ENCODE measurements around the gene CCDC59.
A peak's percentile ranks its signal among the peaks of the same experiment; 100 is the strongest.

CCDC59 gene

DNA sequence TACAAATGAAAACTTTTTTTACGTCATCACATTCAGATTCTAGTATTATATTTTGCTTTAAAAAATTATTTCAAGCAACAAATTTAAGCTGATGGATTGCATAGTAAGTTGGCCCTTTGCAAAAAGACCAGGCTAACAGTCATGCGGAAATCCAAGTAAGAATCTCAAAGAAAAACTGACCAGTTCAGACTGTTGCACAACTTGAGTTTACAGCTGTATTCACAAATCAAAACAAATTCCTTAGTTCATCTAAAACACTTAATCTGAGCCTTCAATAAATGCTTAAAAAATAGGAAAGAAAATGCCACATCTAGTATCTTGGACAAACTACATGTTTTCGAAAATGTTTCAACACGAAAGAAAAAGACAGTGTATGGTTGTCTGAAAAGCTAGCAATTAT, 847 bp downstream of the CCDC59 start:
- Mint-ChIP-seq H3K4me1 (peaks cover 15 to 22% of the 10 kb centered on the region in 2 donors), H3K27ac (peak overlapping the region; percentile 99), H3K36me3 (peaks cover 25 to 32% of the 10 kb centered on the region in 2 donors), H3K27me3 (no peaks in the 10 kb centered on the region), H3K9me3 (no peaks in the 10 kb centered on the region), H3K4me3 (peak overlapping the region; percentile 92 to 95)
- ATAC-seq (replicated peaks) (no peak), DNase-seq (no peak)

DNA sequence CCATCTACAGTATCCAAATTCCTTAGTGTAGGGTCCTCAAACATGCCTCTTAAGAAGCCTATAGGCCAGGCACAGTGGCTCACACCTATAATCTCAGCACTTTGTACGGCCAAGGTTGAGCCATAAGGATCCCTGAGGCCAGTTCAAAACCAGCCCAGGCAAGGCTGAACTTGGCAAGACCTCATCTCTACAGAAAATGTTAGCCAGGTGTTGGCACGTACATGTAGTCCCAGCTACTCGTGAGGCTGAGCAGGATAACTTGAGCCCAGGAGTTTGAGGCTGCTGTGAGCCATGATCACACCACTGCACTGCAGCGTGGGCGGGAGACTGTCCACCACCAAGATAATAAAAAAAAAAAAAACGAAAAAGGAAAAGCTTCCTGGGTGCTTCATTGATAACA, 6.8 kb downstream of the CCDC59 start:
- H3K4me3 Mint-ChIP-seq: no peak overlapping the region
- no peaks in the 10 kb centered on the region for H3K9me3 Mint-ChIP-seq
- H3K36me3 Mint-ChIP-seq: peaks cover 22 to 47% of the 10 kb centered on the region in 2 donors
- H3K4me1 Mint-ChIP-seq: peaks cover 5 to 12% of the 10 kb centered on the region in 2 donors
- no peak overlapping the region for H3K27ac Mint-ChIP-seq
- no peak for ATAC-seq (replicated peaks)
- no peaks in the 10 kb centered on the region for H3K27me3 Mint-ChIP-seq
- DNase-seq: no peak

DNA sequence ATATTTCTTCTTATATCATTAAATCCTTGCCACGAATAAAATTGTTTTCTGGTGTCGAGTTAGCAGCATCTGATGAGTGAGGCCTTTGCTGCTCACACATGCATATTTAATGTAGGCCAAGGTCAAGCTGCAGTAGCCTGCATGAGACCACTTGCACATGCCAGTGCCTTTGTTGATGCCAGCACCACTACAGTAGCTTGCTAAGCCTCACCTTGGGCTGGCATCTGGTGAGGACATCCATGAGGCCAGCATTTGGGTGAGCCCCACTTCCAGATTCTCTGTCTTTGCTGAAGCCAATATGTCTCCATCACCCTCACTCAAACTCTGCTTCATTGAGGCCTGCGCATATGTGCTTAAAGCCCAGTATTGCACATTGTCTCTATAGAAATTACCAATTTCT, 8.0 kb downstream of the CCDC59 start:
- Mint-ChIP-seq H3K9me3 (no peaks in the 10 kb centered on the region), H3K4me3 (no peak overlapping the region), H3K4me1 (peaks cover 0 to 2% of the 10 kb centered on the region in 2 donors), H3K27ac (no peak overlapping the region), H3K36me3 (peaks cover 20 to 41% of the 10 kb centered on the region in 2 donors), H3K27me3 (no peaks in the 10 kb centered on the region)
- DNase-seq (no peak), ATAC-seq (replicated peaks) (no peak)

DNA sequence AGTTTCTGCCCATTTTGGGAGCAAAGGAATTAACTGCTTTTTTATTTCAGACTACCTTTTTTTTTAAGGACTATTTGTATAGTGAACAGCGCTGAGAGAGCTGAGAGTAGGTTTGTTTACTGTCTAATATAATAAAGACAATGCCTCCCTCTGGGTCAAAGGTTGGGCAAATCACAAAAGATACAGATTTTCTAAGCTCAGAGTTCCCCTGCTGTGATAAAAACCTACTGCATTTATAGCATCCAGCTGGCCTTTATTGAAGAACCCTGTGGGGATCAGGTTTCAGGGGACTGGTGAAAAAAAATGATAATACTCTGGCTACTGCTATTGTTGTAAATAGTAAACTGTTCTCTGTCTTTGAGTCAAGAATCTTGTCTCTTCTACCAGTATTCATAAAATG, 28.7 kb downstream of the CCDC59 start:
- Mint-ChIP-seq H3K36me3 (no peaks in the 10 kb centered on the region), H3K27ac (no peak overlapping the region), H3K4me3 (no peak overlapping the region), H3K27me3 (peaks cover 0 to 2% of the 10 kb centered on the region in 2 donors), H3K9me3 (no peaks in the 10 kb centered on the region), H3K4me1 (no peaks in the 10 kb centered on the region)
- no peak for ATAC-seq (replicated peaks)
- DNase-seq: no peak

DNA sequence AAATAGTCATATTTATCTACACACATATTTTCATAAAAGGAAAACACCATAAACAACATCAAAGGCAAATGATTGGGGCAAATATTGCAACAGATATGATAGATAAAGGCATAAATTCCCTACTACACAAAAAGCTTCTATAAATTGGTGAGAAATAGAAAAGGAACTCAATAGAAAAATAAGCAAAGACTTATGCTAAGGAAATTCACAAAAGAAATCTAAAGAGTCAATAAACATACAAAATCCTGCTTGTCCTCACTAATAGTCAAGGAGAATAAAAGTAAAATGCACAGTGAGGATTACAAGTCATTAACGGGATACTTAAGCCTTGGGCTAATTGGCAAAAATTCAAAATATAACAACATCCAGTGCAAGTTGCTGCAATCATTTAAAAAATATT, 30.3 kb downstream of the CCDC59 start:
- no peak overlapping the region for H3K27ac Mint-ChIP-seq
- no peaks in the 10 kb centered on the region for H3K9me3 Mint-ChIP-seq
- no peaks in the 10 kb centered on the region for H3K27me3 Mint-ChIP-seq
- DNase-seq (no peak), ATAC-seq (replicated peaks) (no peak)
- H3K4me3 Mint-ChIP-seq: no peak overlapping the region
- no peaks in the 10 kb centered on the region for H3K36me3 Mint-ChIP-seq
- H3K4me1 Mint-ChIP-seq: no peaks in the 10 kb centered on the region

DNA sequence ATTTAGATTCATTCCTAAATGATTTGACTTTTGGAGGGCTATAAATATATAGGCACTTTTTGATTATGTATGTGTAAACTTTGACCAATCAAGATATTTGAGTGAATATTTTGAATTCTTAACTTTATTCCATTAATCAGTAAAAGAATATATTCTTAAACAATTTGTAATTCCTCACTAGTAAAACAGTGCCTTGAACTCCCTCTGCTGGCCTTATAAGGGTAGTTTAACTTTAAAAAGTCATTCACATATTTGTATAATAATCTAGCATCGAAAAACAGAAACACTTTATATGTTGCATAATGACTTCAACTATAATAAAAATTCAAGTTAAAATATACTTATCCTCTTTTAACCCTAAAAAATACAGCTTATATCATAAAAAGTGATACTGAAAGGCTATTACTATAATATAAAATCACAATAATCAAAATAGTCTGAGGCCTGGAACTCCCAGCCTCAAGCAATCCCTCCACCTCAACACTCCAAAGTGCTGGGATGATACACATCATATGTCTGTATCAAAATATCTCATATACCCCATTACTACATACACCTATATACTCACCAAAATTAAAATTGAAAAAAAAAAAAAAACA, 31.2 kb downstream of the CCDC59 start:
- no peak for DNase-seq
- Mint-ChIP-seq H3K27ac (no peak overlapping the region), H3K4me3 (no peak overlapping the region), H3K27me3 (no peaks in the 10 kb centered on the region), H3K9me3 (no peaks in the 10 kb centered on the region), H3K36me3 (no peaks in the 10 kb centered on the region), H3K4me1 (no peaks in the 10 kb centered on the region)
- ATAC-seq (replicated peaks): no peak

DNA sequence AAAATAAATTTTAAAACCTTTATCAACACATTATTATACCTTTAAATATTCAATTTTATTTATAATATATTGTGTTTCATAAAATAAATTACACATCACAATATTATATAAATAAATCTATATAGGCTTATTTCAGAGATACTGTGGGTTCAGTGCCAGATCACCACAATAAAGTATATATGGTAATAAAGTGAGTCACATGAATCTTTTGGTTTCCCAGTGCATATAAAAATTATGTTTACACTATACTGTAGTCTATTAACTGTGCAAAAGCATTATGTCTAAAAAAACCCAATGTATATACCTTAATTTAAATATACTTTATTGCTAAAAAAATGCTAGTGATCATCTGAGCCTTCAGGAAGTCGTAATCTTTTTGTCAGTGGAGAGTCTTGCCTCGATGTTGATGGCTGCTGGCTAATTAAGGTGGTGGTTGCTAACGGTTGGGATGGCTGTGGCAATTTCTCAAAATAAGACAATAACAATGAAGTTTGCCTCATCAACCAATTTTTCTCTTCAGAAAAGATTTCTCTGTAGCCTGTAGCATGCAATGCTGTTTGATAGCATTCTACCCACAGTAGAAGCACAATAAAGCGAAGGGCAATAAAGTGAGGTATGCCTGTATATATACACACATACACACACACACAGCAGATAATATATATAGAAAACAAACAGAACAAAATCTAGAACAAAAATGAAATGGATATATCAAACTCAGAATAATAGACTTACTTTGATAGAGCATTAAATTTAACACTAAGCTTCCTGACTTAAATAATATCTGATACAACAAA, 32.4 kb downstream of the CCDC59 start:
- H3K4me1 Mint-ChIP-seq: no peaks in the 10 kb centered on the region
- no peak overlapping the region for H3K4me3 Mint-ChIP-seq

DNA sequence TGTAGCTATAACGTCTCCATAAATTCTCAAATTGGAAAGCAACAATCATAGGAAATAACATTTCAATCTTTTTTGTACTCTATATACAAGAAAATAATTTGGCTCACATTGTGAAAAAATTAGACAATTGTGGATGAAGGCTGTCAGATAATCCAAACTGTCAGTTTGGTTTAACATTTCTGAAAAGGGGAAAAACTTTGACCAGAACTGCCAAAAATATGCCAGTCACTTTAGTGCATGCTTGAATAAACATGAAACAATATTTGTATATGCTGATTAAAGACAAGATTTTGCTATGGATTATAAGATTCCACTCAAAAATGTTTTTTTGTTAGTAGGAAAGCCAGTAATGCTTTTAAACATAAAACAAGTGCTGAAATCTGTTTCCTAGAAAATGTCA, 38.9 kb downstream of the CCDC59 start:
- Mint-ChIP-seq H3K36me3 (no peaks in the 10 kb centered on the region), H3K27ac (no peak overlapping the region), H3K4me3 (no peak overlapping the region), H3K27me3 (no peaks in the 10 kb centered on the region), H3K9me3 (no peaks in the 10 kb centered on the region), H3K4me1 (no peaks in the 10 kb centered on the region)
- DNase-seq (no peak), ATAC-seq (replicated peaks) (no peak)

More for the DNA sequence above, 32.4 kb downstream of the CCDC59 start:
- Mint-ChIP-seq H3K36me3 (no peaks in the 10 kb centered on the region), H3K9me3 (no peaks in the 10 kb centered on the region), H3K27ac (no peak overlapping the region), H3K27me3 (no peaks in the 10 kb centered on the region)
- ATAC-seq (replicated peaks) (no peak), DNase-seq (no peak)

DNA sequence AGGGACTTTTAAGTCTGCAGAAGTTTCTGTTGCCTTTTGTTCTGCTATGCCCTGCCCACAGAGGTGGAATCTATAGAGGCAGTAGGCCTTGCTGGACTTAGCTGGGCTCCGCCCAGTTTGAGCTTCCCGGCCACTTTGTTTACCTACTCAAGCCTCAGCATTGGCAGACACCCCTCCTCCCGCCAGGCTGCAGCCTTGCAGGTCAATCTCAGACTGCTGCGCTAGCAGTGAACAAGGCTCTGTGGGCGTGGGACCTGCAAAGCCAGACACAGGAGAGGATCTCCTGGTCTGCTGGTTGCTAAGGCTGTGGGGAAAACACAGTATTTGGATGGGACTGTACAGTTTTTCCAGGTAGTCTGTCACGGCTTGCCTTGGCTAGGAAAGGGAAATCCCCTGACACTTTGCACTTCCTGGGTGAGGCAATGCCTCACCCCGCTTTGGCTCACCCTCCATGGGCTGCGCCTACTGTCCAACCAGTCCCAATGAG, 43.7 kb downstream of the CCDC59 start:
- DNase-seq (no peak), ATAC-seq (replicated peaks) (no peak)
- no peaks in the 10 kb centered on the region for H3K27me3 Mint-ChIP-seq
- H3K4me1 Mint-ChIP-seq: no peaks in the 10 kb centered on the region
- no peaks in the 10 kb centered on the region for H3K36me3 Mint-ChIP-seq
- peaks cover 4% of the 10 kb centered on the region in 2 donors for H3K9me3 Mint-ChIP-seq
- no peak overlapping the region for H3K27ac Mint-ChIP-seq
- H3K4me3 Mint-ChIP-seq: no peak overlapping the region
